MCF 10A (cell line): ENCODE results near the gene OBSCN. TPM values are rescaled to one million over a fixed set of nuclear protein-coding genes. Genes with fewer than 3 reads are reported as not detected.

Source experiments
- BruUV-seq: library from RNA; stranded (reverse); fragments of 400-500 nt; replicated peaks from 2 replicates; lab custom pipeline; 2021; lab: Mats Ljungman, UMichigan
- CTCF ChIA-PET: fragments of 300-600 bp; sonication (Branson Sonifier 250); formaldehyde crosslinking; extraction: SDS; loops from one replicate; lab custom pipeline; 2021; ENCODE audit warnings: antibody characterized with exemption, inconsistent platforms; lab: Yijun Ruan, JAX
- POLR2A ChIA-PET: fragments of 300-600, 350-650 bp; sonication (Branson Sonifier 250); formaldehyde crosslinking; extraction: SDS; loops from one replicate; lab custom pipeline; 2020; ENCODE audit warnings: antibody characterized with exemption, inconsistent platforms; lab: Yijun Ruan, JAX
- DNase-seq: peaks from one replicate; pipeline ENCODE4 v3.0.0-alpha.2; 2018; ENCODE audit not compliant: unreplicated experiment
- H3K27ac Mint-ChIP-seq: one replicate; pipeline ENCODE4 v1.8.0; 2022; ENCODE audit warnings: mild to moderate bottlenecking, low read depth, mixed read lengths; ENCODE audit not compliant: unreplicated experiment
- H3K27me3 Mint-ChIP-seq: one replicate; pipeline ENCODE4 v1.8.0; 2022; ENCODE audit warnings: mixed read lengths; ENCODE audit not compliant: insufficient read depth, unreplicated experiment
- H3K36me3 Mint-ChIP-seq: one replicate; pipeline ENCODE4 v1.8.0; 2022; ENCODE audit warnings: mild to moderate bottlenecking, moderate library complexity, mixed read lengths; ENCODE audit not compliant: insufficient read depth, unreplicated experiment
- H3K4me1 Mint-ChIP-seq: one replicate; pipeline ENCODE4 v1.8.0; 2022; ENCODE audit warnings: mixed read lengths; ENCODE audit not compliant: insufficient read depth, unreplicated experiment
- H3K4me3 Mint-ChIP-seq: one replicate; pipeline ENCODE4 v1.8.0; 2022; ENCODE audit warnings: mild to moderate bottlenecking, moderate library complexity, mixed read lengths; ENCODE audit not compliant: unreplicated experiment
- H3K9me3 Mint-ChIP-seq: one replicate; pipeline ENCODE4 v1.8.0; 2022; ENCODE audit warnings: mixed read lengths; ENCODE audit not compliant: unreplicated experiment
- intact Hi-C: fragments of 100-400 bp; cut with micrococcal nuclease; formaldehyde crosslinking; loops from 2 replicates; pipeline ENCODE4 v1.14.1; 2022
- total RNA-seq: library from RNA; stranded (reverse); gene quantifications from 2 replicates; pipeline ENCODE4 v1.2.3, GENCODE V29; 2022
- TF ChIP-seq, protein P1 (sequence below): fragments of 200-600 bp; IDR thresholded peaks from one replicate; pipeline ENCODE4 v1.8.0; 2022; ENCODE audit warnings: antibody characterized with exemption, mild to moderate bottlenecking; ENCODE audit not compliant: unreplicated experiment

The OBSCN gene
- total RNA-seq, 1 experiment from 2014 or later: 22.6 TPM

GRCh38 chr1:228295981-228296380 is 88.1 kb downstream of the OBSCN start:
- Mint-ChIP-seq H3K4me1 (no peaks in the 10 kb centered on the region), H3K27me3 (no peaks in the 10 kb centered on the region), H3K9me3 (peaks cover 53% of the 10 kb centered on the region), H3K4me3 (no peak overlapping the region), H3K27ac (no peak overlapping the region), H3K36me3 (no peaks in the 10 kb centered on the region)
- no TSS peak for BruUV-seq
- ChIA-PET CTCF (interaction anchor here (0.7 kb wide), 1 partner anchor 65 kb away, joined by 3 read pairs; no protein-coding TSS in a partner anchor), POLR2A (no interaction called here)
- no peak for DNase-seq
- TF ChIP-seq, protein P1, sequence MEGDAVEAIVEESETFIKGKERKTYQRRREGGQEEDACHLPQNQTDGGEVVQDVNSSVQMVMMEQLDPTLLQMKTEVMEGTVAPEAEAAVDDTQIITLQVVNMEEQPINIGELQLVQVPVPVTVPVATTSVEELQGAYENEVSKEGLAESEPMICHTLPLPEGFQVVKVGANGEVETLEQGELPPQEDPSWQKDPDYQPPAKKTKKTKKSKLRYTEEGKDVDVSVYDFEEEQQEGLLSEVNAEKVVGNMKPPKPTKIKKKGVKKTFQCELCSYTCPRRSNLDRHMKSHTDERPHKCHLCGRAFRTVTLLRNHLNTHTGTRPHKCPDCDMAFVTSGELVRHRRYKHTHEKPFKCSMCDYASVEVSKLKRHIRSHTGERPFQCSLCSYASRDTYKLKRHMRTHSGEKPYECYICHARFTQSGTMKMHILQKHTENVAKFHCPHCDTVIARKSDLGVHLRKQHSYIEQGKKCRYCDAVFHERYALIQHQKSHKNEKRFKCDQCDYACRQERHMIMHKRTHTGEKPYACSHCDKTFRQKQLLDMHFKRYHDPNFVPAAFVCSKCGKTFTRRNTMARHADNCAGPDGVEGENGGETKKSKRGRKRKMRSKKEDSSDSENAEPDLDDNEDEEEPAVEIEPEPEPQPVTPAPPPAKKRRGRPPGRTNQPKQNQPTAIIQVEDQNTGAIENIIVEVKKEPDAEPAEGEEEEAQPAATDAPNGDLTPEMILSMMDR: no peak
- intact Hi-C loops: no loop called here

GRCh38 chr1:228297242-228297641 is 89.4 kb downstream of the OBSCN start:
- no peak overlapping the region for H3K27ac Mint-ChIP-seq

DNA sequence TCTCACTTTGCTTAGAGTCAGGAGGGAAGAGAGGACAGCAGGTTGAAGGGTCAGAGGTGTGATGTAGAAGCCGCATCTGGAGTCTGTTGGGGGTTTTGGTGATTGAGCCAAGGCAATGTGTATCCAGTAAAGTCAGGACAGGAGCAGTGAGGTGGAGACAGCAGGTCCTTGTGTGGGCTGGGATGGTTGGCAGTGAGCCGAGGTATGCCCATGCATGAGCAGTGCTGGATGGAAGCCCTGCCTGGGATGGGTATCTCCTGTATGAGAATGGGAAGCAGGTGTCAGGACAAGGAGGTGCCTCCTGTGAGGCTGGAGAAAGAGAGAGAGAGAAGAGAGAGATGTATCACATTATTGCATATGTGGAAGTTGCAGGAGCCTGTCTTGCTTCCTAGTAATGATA is 90.0 kb downstream of the OBSCN start:
- intact Hi-C loops: no loop called here
- H3K27ac Mint-ChIP-seq: no peak overlapping the region
- no peaks in the 10 kb centered on the region for H3K36me3 Mint-ChIP-seq
- H3K4me1 Mint-ChIP-seq: no peaks in the 10 kb centered on the region
- no TSS peak for BruUV-seq
- ChIA-PET POLR2A (no interaction called here), CTCF (no interaction called here)
- peaks cover 71% of the 10 kb centered on the region for H3K9me3 Mint-ChIP-seq
- DNase-seq: no peak
- no peak overlapping the region for H3K4me3 Mint-ChIP-seq
- H3K27me3 Mint-ChIP-seq: no peaks in the 10 kb centered on the region
- TF ChIP-seq, protein P1: no peak

More at GRCh38 chr1:228297242-228297641, 89.4 kb downstream of the OBSCN start:
- no peaks in the 10 kb centered on the region for H3K36me3 Mint-ChIP-seq
- H3K9me3 Mint-ChIP-seq: peaks cover 65% of the 10 kb centered on the region
- H3K4me1 Mint-ChIP-seq: no peaks in the 10 kb centered on the region
- no peaks in the 10 kb centered on the region for H3K27me3 Mint-ChIP-seq
- CTCF ChIA-PET: no interaction called here
- no peak overlapping the region for H3K4me3 Mint-ChIP-seq
- no peak for DNase-seq
- BruUV-seq: no TSS peak
- POLR2A ChIA-PET: no interaction called here
- intact Hi-C loops: no loop called here
- TF ChIP-seq, protein P1: no peak

DNA sequence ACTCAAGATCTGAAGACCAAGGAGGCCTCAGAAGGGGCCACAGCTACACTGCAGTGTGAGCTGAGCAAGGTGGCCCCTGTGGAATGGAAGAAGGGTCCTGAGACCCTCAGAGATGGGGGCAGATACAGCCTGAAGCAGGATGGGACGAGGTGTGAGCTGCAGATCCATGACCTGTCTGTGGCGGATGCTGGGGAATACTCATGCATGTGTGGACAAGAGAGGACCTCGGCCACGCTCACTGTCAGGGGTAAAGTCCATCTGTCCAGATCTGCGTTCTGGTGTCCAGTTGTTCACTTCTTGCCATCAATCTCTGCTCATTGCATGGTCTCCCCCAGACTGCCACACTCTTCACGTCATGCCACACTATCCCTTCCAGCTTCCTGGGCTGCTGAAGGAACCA is 90.6 kb downstream of the OBSCN start:
- ChIA-PET POLR2A (no interaction called here), CTCF (no interaction called here)
- Mint-ChIP-seq H3K9me3 (peaks cover 76% of the 10 kb centered on the region), H3K36me3 (no peaks in the 10 kb centered on the region), H3K27ac (no peak overlapping the region), H3K4me3 (no peak overlapping the region), H3K4me1 (no peaks in the 10 kb centered on the region), H3K27me3 (no peaks in the 10 kb centered on the region)
- TF ChIP-seq, protein P1: no peak
- DNase-seq: no peak
- BruUV-seq: no TSS peak
- intact Hi-C loops: no loop called here
